HTR-8/SVneo (cell line): ENCODE results near the gene ACHE.
"Not testable (repeated sequence)": the region's sequence is repeated elsewhere in the genome, so short reads cannot be mapped to it uniquely, and the experiment has no call there.

Source experiments
- DNase-seq: peaks from one replicate; pipeline ENCODE4 v3.0.0; 2011; ENCODE audit warnings: low spot score, mixed read lengths; ENCODE audit not compliant: insufficient read length
- FAIRE-seq: peaks from 2 replicates; lab custom pipeline; 2011; peaks lifted over from hg19 to GRCh38; lab: Jason Lieb, UNC

ACHE gene

DNA sequence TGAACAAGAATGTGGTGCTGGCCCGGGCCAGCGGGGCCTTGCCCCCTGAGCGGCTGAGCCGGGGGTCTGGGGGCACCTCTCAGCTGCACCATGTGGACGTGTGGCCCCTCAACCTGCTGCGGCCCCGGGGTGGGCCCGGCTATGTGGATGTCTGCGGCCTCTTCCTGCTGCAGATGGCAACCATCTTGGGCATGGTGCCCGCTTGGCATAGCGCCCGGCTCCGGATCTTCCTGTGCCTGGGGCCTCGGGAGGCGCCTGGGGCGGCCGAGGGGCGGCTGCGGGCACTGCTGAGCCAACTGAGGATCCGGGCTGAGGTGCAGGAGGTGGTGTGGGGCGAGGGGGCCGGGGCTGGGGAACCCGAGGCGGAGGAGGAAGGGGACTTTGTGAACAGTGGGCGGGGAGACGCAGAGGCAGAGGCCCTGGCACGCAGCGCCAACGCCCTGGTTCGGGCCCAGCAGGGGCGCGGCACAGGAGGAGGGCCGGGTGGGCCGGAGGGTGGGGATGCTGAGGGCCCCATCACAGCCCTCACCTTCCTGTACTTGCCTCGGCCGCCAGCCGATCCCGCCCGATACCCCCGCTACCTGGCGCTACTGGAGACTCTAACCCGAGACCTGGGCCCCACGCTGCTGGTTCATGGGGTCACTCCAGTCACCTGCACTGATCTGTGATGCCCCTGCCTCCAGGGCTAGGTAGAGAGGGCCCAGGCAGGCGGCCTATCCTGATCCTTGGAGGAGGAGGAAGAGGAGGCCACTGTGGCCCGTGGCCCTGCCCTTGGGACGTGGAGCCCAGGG lies 29.6 kb downstream of the ACHE start:
- DNase-seq, result no peak
- no peak for FAIRE-seq

DNA sequence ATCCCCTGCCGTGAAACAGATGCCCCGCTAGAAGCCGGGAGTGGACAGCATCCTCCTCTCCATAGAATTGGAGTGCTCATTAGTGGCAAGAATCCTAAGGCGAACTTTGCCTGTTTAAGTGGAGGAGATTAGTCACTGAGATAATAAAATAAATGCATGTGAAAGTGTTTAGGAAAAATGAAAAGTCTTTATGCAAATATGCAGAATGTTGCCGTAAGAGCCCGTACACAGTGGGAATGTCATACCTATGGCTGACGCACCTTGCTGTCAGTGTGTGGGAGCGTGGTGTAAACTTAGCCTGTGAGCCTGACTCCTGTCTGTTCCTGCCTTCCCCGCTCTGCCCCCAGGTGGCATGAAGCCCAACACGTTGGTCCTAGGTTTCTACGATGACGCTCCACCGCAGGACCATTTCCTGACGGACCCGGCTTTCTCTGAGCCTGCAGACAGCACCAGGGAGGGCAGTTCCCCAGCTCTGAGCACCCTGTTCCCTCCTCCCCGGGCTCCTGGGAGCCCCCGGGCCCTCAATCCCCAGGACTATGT lies 30.2 kb downstream of the ACHE start:
- no peak for FAIRE-seq
- no peak for DNase-seq

DNA sequence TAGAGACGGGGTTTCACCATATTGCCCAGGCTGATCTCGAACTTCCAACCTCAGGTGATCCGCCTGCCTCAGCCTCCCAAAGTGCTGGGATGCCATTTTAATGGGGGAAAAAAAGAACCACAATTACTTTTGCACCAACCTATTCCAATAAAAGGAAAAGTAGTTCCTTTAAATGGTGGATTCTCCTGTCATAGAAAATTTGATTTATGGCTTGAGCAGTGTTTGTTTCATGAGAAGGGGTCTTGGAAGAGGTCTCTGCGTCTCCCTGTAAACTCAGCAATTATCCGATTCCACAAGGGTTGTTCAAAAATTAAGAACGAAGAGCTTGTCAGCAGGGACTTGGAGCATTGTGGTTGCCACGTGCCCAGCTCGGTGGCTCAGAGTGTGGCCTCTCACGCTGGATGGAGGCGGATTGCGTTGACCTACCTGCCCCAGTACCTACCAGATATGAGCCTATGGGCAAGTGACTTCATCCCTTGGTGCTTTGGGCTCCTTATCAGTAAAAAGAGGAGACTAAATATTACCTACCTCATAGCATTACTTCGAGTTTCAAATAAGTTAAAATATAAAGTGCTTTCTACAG lies 31.3 kb downstream of the ACHE start:
- no peak for FAIRE-seq

GRCh38 chr7:100863406-100863950 lies 32.2 kb downstream of the ACHE start:
- no peak for DNase-seq

More for the DNA sequence above, 31.3 kb downstream of the ACHE start:
- DNase-seq, result no peak

DNA sequence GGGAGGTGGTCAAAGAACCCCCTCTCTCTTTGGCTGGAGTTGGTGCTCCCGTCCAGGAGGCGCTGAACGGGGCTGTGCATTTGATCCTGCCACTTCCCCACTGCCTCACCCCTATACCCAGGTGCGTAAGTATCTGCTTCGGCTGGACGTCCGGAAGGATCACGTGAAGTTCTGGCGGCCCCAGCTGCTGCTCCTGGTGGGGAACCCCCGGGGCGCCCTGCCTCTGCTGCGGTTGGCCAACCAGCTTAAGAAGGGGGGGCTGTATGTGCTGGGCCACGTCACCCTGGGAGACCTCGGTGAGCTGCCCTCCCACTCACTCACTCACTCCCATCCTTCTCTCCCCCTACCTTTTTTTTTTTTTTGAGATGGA lies 34.1 kb downstream of the ACHE start:
- FAIRE-seq, result no peak
- no peak for DNase-seq

More at GRCh38 chr7:100863406-100863950, 32.2 kb downstream of the ACHE start:
- no peak for FAIRE-seq

GRCh38 chr7:100860702-100861615 lies 34.7 kb downstream of the ACHE start:
- no peak for DNase-seq
- FAIRE-seq, result no peak

DNA sequence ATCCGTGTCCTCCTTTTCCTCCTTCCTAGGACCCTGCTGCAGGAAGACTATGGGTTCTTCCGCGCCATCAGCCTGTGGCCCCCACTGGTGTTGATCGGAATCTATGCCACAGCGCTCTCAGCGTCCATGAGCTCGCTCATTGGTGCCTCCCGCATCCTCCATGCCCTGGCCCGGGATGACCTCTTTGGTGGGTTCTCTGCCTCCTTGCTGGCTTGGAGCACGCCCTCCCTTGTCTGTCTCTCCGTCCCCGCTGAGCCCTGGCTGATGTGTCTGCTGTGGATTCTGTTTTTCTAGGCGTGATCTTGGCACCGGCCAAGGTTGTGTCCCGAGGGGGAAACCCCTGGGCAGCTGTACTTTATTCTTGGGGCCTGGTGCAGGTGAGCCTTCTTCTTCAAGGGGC lies 35.8 kb downstream of the ACHE start:
- FAIRE-seq, result no peak

GRCh38 chr7:100856871-100857282 lies 38.8 kb downstream of the ACHE start:
- DNase-seq, result no peak
- FAIRE-seq, result no peak

More for the DNA sequence above, 35.8 kb downstream of the ACHE start:
- no peak for DNase-seq

- DNase-seq (no peak), FAIRE-seq (no peak)
These were observed 40.2 kb downstream of the ACHE start for GRCh38 chr7:100855515-100855914.

- DNase-seq, FAIRE-seq: not testable (repeated sequence)
These were observed 40.8 kb downstream of the ACHE start for GRCh38 chr7:100854899-100855298.

GRCh38 chr7:100854146-100854895 lies 41.4 kb downstream of the ACHE start:
- no peak for DNase-seq
- FAIRE-seq, result no peak

GRCh38 chr7:100852048-100852872 lies 43.4 kb downstream of the ACHE start, which contains the start of gene SLC12A9:
TSS of gene SLC12A9 (plus strand) at chr7:100852713. CDS start at chr7:100854198, 1,485 bp downstream.
- peak; percentile 85 for DNase-seq
- FAIRE-seq, result peak; percentile 9

DNA sequence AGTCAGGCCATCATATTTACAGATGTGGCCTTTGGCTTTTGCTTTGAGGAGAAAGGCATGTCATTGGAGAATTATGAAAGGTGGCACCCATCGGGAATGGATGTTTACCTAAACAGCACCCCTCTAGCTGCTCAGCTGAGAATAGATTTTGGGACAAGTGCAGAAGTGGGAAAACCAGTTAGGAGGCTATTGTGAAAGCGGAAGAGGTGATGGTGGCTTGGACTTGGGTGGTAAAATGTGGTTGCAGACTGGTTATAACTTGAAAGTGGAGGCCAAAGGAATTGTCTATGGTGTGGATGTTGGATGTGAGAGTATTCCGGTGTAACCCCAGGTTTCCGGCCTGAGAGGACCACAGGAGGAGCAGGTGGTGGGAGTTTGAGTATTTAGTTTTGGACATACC lies 48.3 kb downstream of the ACHE start:
- DNase-seq (no peak), FAIRE-seq (no peak)

GRCh38 chr7:100840470-100841100 lies 55.1 kb downstream of the ACHE start:
- DNase-seq, result no peak
- no peak for FAIRE-seq
